Measurements from ENCODE around the gene PCDHGB2.
"Not testable (repeated sequence)": the region's sequence is repeated elsewhere in the genome, so short reads cannot be mapped to it uniquely, and the experiment has no call there.

PCDHGB2 gene

DNA sequence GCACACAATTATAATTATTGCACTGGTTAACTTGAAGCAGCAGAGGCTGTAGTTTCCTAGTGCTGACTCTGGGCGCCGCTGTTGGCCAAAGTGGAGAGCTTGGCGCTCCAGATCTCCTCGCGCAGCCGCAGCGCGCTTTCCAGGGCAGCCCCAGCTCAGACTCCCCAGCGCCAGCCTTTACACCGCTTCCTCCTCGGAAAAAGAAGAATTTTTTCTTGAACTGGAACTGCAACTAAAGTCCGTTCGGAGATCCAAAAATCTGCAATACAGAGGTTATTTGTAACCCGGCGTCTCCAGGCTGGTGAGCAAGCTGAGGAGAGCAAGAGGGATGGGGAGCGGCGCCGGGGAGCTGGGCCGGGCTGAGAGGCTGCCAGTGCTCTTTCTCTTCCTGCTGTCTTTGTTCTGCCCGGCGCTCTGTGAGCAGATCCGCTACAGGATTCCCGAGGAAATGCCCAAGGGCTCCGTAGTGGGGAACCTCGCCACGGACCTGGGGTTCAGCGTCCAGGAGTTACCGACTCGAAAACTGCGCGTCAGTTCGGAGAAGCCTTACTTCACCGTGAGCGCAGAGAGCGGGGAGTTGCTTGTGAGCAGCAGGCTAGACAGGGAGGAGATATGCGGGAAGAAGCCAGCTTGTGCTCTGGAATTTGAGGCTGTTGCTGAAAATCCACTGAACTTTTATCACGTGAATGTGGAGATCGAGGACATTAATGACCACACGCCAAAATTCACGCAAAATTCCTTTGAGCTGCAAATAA lies 27.9 kb downstream of the PCDHGB2 start, which contains the start of gene PCDHGB4:
PCDHGB4 (plus strand) TSS at position 142 of the 755 bp plus-strand sequence; CDS start at position 329, 187 bp downstream.
- not testable (repeated sequence) for DNase-seq

- no peak for DNase-seq
Measured at GRCh38 chr5:141388661-141389060, 28.9 kb downstream of the PCDHGB2 start.

DNA sequence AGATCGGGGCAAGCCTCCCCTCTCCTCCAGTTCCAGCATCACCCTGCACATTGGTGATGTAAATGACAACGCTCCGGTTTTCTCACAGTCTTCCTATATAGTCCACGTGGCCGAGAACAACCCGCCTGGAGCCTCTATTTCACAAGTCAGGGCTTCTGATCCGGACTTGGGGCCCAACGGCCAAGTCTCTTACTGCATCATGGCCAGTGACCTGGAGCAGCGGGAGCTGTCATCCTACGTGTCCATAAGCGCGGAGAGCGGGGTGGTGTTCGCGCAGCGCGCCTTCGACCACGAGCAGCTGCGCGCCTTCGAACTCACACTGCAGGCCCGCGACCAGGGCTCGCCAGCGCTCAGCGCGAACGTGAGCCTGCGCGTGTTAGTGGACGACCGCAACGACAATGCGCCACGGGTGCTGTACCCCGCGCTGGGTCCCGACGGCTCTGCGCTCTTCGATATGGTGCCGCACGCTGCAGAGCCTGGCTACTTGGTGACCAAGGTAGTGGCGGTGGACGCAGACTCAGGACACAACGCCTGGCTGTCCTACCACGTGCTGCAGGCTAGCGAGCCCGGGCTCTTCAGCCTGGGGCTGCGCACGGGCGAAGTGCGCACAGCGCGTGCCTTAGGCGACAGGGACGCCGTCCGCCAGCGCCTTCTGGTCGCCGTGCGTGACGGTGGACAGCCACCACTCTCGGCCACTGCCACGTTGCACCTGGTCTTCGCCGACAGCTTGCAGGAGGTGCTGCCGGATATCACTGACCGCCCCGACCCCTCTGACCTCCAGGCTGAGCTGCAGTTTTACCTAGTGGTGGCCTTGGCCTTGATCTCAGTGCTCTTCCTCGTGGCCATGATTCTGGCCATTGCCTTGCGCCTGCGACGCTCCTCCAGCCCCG lies 29.6 kb downstream of the PCDHGB2 start:
- no peak for DNase-seq

DNA sequence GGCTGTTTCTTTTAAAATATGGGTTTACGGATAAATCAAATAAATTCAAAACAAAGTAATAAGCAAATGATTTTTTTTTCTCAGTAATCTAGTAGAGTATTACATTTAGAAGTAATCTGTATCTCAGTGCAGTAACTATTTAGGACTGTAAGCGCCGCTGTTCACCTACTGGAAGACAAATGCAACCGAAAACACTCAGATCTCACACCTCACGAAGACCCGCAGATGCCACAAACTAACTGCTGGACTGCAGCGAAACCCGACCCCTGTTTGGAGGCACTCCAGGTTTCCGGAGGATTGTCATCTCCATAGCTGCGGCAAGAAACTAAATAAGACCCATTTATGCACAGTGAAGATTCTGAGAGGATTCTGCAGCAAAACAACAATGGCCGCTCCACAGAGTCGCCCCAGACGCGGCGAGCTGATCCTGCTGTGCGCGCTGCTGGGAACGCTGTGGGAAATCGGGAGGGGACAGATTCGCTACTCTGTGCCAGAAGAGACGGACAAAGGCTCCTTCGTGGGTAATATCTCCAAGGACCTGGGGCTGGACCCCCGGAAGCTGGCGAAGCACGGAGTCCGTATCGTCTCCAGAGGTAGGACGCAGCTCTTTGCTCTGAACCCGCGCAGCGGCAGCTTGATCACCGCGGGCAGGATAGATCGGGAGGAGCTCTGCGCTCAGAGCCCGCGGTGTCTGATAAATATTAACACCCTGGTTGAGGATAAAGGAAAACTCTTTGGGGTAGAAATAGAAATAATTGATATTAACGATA lies 32.8 kb downstream of the PCDHGB2 start, which contains the start of gene PCDHGA8:
PCDHGA8 (plus strand) TSS at position 205 of the 770 bp plus-strand sequence; CDS start at position 386, 181 bp downstream.
- DNase-seq: no peak

- DNase-seq: no peak
Measured at GRCh38 chr5:141393267-141393666, 33.5 kb downstream of the PCDHGB2 start.

GRCh38 chr5:141394401-141395187 lies 34.8 kb downstream of the PCDHGB2 start:
- not testable (repeated sequence) for DNase-seq

- not testable (repeated sequence) for DNase-seq
Measured at GRCh38 chr5:141397756-141398551, 38.2 kb downstream of the PCDHGB2 start, which contains the start of gene PCDHGB5. PCDHGB5 (plus strand) TSS chr5:141397947; CDS start chr5:141398128, 181 bp downstream.

DNA sequence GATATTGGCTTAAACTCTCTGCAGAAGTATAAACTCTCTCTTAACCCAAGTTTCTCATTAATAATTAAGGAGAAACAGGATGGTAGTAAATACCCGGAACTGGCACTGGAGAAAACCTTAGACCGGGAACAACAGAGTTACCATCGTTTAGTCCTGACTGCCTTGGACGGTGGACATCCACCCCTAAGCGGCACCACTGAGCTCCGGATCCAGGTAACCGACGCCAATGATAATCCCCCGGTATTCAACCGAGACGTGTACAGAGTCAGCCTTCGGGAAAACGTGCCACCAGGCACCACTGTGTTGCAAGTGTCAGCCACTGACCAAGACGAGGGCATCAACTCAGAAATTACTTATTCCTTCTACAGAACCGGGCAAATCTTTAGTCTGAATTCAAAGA lies 38.8 kb downstream of the PCDHGB2 start:
- no peak for DNase-seq

- DNase-seq: no peak
Measured at GRCh38 chr5:141399555-141400258, 39.9 kb downstream of the PCDHGB2 start.

GRCh38 chr5:141402553-141403243 lies 42.9 kb downstream of the PCDHGB2 start, which contains the start of gene PCDHGA9:
PCDHGA9 (plus strand) TSS chr5:141402778; CDS start chr5:141402953, 175 bp downstream.
- no peak for DNase-seq

DNA sequence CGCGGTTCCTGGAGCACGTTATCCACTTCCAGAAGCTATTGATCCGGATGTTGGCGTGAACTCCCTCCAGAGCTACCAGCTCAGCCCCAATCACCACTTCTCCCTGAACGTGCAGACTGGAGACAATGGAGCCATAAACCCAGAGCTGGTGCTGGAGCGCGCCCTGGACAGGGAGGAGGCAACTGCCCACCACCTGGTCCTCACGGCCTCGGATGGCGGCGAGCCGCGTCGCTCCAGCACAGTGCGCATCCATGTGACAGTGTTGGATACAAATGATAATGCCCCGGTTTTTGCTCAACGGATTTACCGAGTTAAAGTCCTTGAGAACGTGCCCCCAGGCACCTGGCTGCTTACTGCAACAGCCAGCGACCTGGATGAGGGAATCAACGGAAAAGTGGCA lies 43.6 kb downstream of the PCDHGB2 start:
- no peak for DNase-seq

- not testable (repeated sequence) for DNase-seq
Measured at GRCh38 chr5:141407790-141408505, 48.2 kb downstream of the PCDHGB2 start, which contains the start of gene PCDHGB6. PCDHGB6 (plus strand) TSS chr5:141408021; CDS start chr5:141408203, 182 bp downstream.

DNA sequence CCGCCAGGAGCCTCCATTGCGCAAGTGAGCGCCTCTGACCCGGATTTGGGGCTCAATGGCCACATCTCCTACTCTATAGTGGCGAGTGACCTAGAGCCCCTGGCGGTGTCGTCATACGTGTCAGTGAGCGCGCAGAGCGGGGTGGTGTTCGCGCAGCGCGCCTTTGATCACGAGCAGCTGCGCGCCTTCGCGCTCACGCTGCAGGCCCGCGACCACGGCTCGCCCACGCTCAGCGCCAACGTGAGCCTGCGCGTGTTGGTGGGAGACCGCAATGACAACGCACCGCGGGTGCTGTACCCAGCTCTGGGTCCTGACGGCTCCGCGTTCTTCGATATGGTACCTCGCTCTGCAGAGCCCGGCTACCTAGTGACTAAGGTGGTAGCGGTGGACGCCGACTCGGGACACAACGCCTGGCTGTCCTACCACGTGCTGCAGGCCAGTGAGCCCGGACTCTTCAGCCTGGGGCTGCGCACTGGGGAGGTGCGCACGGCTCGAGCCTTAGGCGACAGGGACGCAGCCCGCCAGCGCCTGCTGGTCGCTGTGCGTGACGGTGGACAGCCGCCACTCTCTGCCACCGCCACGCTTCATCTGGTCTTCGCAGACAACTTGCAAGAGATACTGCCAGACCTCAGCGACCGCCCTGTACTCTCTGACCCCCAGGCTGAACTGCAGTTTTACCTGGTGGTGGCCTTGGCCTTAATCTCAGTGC lies 50.0 kb downstream of the PCDHGB2 start:
- DNase-seq: no peak

DNA sequence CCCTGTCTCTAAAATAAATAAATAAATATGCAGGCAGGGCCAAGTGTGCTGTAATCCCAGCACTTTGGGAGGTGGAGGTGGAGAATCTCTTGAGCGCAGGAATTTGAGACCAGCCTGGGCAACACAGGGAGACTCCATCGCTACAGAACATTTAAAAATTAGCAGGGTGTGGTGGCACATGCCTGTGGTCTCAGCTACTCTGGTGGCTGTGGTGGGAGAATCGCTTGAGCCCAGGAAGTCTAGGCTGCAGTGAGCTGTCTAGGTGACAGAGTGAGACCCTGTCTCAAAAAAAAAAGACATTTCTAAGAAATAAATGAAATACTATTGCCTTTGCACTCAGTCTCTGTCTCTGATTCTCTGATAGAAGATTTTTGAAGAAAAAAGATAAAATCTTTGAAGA lies 51.8 kb downstream of the PCDHGB2 start:
- DNase-seq: no peak
